ENCODE results near the gene TMEM132D. TPM values are rescaled to one million over a fixed set of nuclear protein-coding genes. Genes with fewer than 3 reads are reported as not detected.

Gene TMEM132D
- total and polyA plus RNA-seq, 2 donors (not counting 3 experiments of a cell fraction or from before 2014, with no cell fraction given) = not detected

DNA sequence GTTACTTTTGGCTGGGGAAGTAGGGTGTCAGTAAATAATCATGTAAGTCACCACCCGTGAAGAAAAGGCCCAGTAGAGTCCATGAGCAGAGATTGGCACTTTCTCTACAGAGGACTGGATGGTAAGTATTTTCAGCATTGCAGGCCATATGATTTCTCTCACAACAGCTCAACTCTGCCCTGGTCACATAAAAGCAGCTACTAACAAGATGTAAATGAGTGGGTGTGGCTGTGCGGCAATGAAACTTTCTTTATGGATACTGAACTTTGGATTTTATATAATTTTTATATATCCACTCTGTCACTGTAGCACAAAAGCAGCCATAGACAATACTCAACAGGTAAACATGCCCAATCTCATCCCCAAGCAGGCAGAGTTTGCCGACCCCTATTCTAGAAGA, 706.9 kb downstream of the TMEM132D start:
- Histone ChIP-seq H3K9me1 (replicated peaks; ENCODE audit: control insufficient read depth, extremely low read depth, insufficient read depth, low read length) (no peaks in the 10 kb centered on the region), H3K9ac (replicated peaks; ENCODE audit: extremely low read depth, insufficient read depth, low read length) (no peak overlapping the region), H3K36me3 (ENCODE audit: control insufficient read depth in 2 of 2, extremely low read depth in 1 of 2, insufficient read depth in 2 of 2, low read length in 2 of 2) (no peaks in the 10 kb centered on the region), H3K4me3 (replicated peaks in 1 of 3; ENCODE audit: insufficient read depth in 1 of 3, low read depth in 1 of 3, low read length in 3 of 3) (no peak overlapping the region), H3K27ac (ENCODE audit: insufficient read depth, low read depth, low read length) (no peak overlapping the region), H3K4me2 (ENCODE audit: insufficient read depth, low read length) (no peak overlapping the region), H3K4me1 (ENCODE audit: control insufficient read depth, extremely low read depth, insufficient read depth, low read length) (no peaks in the 10 kb centered on the region), H2AFZ (ENCODE audit: low read depth, low read length) (no peak overlapping the region), H3K27me3 (ENCODE audit: control insufficient read depth in 2 of 2, insufficient read depth in 2 of 2, low read length in 2 of 2) (no peaks in the 10 kb centered on the region), H4K20me1 (replicated peaks; ENCODE audit: control insufficient read depth, extremely low read depth, insufficient read depth, low read length) (no peaks in the 10 kb centered on the region), H3K79me2 (ENCODE audit: control insufficient read depth, insufficient read depth, low read length) (no peaks in the 10 kb centered on the region), H3K9me3 (replicated peaks; ENCODE audit: control insufficient read depth, insufficient read depth, low read length) (peaks cover 2% of the 10 kb centered on the region)
- BruUV-seq (replicated peaks) = no TSS peak
- TF ChIP-seq, protein P1, sequence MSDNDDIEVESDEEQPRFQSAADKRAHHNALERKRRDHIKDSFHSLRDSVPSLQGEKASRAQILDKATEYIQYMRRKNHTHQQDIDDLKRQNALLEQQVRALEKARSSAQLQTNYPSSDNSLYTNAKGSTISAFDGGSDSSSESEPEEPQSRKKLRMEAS (IDR thresholded peaks at IDR 0.05; ENCODE audit: insufficient read depth, insufficient read length) = no peak
- TF ChIP-seq POLR2AphosphoS5 (IDR thresholded peaks at IDR 0.05; ENCODE audit: insufficient read depth, low read depth, low read length) (no peak), POLR2A (IDR thresholded peaks at IDR 0.05; ENCODE audit: low read depth, low read length) (no peak), MYC (IDR thresholded peaks at IDR 0.05; ENCODE audit: low read depth, low read length) (no peak), FOS (IDR thresholded peaks at IDR 0.05; ENCODE audit: borderline replicate concordance, insufficient read depth, low read length) (no peak), JUN (IDR thresholded peaks at IDR 0.05; ENCODE audit: borderline replicate concordance, insufficient read depth, insufficient read length, low read depth) (no peak), GATA2 (IDR thresholded peaks at IDR 0.05; ENCODE audit: insufficient read depth, insufficient read length, low read depth, low read length) (no peak), EZH2 (IDR thresholded peaks at IDR 0.05; ENCODE audit: borderline replicate concordance, low read depth, low read length, severe bottlenecking) (no peak)
- TF ChIP-seq, protein P2, sequence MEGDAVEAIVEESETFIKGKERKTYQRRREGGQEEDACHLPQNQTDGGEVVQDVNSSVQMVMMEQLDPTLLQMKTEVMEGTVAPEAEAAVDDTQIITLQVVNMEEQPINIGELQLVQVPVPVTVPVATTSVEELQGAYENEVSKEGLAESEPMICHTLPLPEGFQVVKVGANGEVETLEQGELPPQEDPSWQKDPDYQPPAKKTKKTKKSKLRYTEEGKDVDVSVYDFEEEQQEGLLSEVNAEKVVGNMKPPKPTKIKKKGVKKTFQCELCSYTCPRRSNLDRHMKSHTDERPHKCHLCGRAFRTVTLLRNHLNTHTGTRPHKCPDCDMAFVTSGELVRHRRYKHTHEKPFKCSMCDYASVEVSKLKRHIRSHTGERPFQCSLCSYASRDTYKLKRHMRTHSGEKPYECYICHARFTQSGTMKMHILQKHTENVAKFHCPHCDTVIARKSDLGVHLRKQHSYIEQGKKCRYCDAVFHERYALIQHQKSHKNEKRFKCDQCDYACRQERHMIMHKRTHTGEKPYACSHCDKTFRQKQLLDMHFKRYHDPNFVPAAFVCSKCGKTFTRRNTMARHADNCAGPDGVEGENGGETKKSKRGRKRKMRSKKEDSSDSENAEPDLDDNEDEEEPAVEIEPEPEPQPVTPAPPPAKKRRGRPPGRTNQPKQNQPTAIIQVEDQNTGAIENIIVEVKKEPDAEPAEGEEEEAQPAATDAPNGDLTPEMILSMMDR (IDR thresholded peaks at IDR 0.05; ENCODE audit: extremely low read depth in 1 of 2, insufficient read depth in 1 of 2, low read depth in 1 of 2, low read length in 2 of 2) = no peak
- DNase-seq (ENCODE audit: low read depth, low spot score) (no peak), FAIRE-seq (no peak)
- POLR2A ChIA-PET = no interaction called here
- intact Hi-C loops (cut with micrococcal nuclease) (no loop called here), dilution Hi-C loops (cut with MboI; ENCODE audit: extremely low pct_ligation_motif_present, low sequenced_read_pairs) (no loop called here)
- CTCF ChIA-PET = no interaction called here
